Epidermal melanocyte (primary cell): ENCODE data around the gene GRAMD1B.

Source experiments
- DNase-seq: peaks from one replicate; pipeline ENCODE4 v3.0.0; 2011; ENCODE audit warnings: low spot score; ENCODE audit not compliant: insufficient read length

Gene GRAMD1B

GRCh38 chr11:123475469-123475868 is 45.4 kb downstream of the GRAMD1B start:
- DNase-seq: no peak

- no peak for DNase-seq
Observed at GRCh38 chr11:123477205-123477907, 47.3 kb downstream of the GRAMD1B start.

- peak; percentile 80 for DNase-seq
Observed at GRCh38 chr11:123478352-123478987, 48.4 kb downstream of the GRAMD1B start.

- DNase-seq: no peak
Observed at GRCh38 chr11:123479048-123479837, 49.2 kb downstream of the GRAMD1B start.

GRCh38 chr11:123480290-123480815 is 50.3 kb downstream of the GRAMD1B start:
- no peak for DNase-seq

- no peak for DNase-seq
Observed at GRCh38 chr11:123480882-123481281, 50.8 kb downstream of the GRAMD1B start.

- DNase-seq: no peak
Observed at GRCh38 chr11:123481640-123482039, 51.6 kb downstream of the GRAMD1B start.

GRCh38 chr11:123482218-123482617 is 52.1 kb downstream of the GRAMD1B start:
- no peak for DNase-seq

GRCh38 chr11:123483058-123483457 is 53.0 kb downstream of the GRAMD1B start:
- no peak for DNase-seq

GRCh38 chr11:123483466-123483865 is 53.4 kb downstream of the GRAMD1B start:
- DNase-seq: no peak

- no peak for DNase-seq
Observed at GRCh38 chr11:123484448-123484847, 54.4 kb downstream of the GRAMD1B start.

GRCh38 chr11:123487157-123487744 is 57.2 kb downstream of the GRAMD1B start:
- DNase-seq: no peak

- no peak for DNase-seq
Observed at GRCh38 chr11:123490527-123490926, 60.5 kb downstream of the GRAMD1B start.

- no peak for DNase-seq
Observed at GRCh38 chr11:123491241-123491640, 61.2 kb downstream of the GRAMD1B start.

- DNase-seq: no peak
Observed at GRCh38 chr11:123493349-123494063, 63.4 kb downstream of the GRAMD1B start.

GRCh38 chr11:123494195-123495050 is 64.4 kb downstream of the GRAMD1B start:
- no peak for DNase-seq

GRCh38 chr11:123504401-123504800 is 74.3 kb downstream of the GRAMD1B start:
- DNase-seq: no peak

- no peak for DNase-seq
Observed at GRCh38 chr11:123505546-123506299, 75.7 kb downstream of the GRAMD1B start.

GRCh38 chr11:123507043-123507442 is 77.0 kb downstream of the GRAMD1B start:
- DNase-seq: no peak
